PC-3 (cell line): ENCODE results near the gene OSBPL6. TPM values are rescaled to one million over a fixed set of nuclear protein-coding genes. Genes with fewer than 3 reads are reported as not detected.
A peak's percentile ranks its signal among the peaks of the same experiment; 100 is the strongest.

ENCODE experiments used
- ATAC-seq: fragments of 200-7000 bp; cut with Tn5 transposase; 2 replicates; pipeline ENCODE4 v1.9.1; 2020; ENCODE audit warnings: mild to moderate bottlenecking, moderate library complexity
- BruUV-seq: library from RNA; stranded (reverse); fragments of 400-500 nt; replicated peaks from 2 replicates; lab custom pipeline; 2021; lab: Mats Ljungman, UMichigan
- CTCF ChIA-PET: fragments of 300-600 bp; sonication (Branson Sonifier 250); formaldehyde crosslinking; loops from one replicate; lab custom pipeline; 2022; ENCODE audit warnings: antibody characterized with exemption; lab: Charles Lee
- POLR2A ChIA-PET: fragments of 300-600 bp; sonication (Branson Sonifier 250); formaldehyde crosslinking; loops from one replicate; lab custom pipeline; 2022; ENCODE audit warnings: antibody characterized with exemption; ENCODE audit not compliant: unreplicated experiment; lab: Charles Lee
- DNase-seq: peaks from one replicate; pipeline ENCODE4 v3.0.0-alpha.2; 2015
- H2AFZ ChIP-seq: fragments of 300-600 bp; sonication (generic); 2 replicates; pipeline ENCODE4 v1.6.0; 2016; ENCODE audit warnings: antibody characterized with exemption, low read length
- H3F3A ChIP-seq: fragments of 300-600 bp; sonication (generic); one replicate; pipeline ENCODE4 v1.6.0; 2017; ENCODE audit warnings: antibody characterized with exemption, low read length, control low read depth, mild to moderate bottlenecking; ENCODE audit not compliant: unreplicated experiment
- H3K27ac ChIP-seq: fragments of 300-600 bp; sonication (generic); 2 replicates; pipeline ENCODE4 v1.5.1; 2016; ENCODE audit warnings: mild to moderate bottlenecking, low read length
- H3K27me3 ChIP-seq: fragments of 300-600 bp; sonication (generic); 2 replicates; pipeline ENCODE4 v1.6.1; 2016; ENCODE audit warnings: low read length, mixed read lengths
- H3K36me3 ChIP-seq: fragments of 300-600 bp; sonication (generic); 2 replicates; pipeline ENCODE4 v1.6.1; 2016; ENCODE audit warnings: low read depth, mixed run types, low read length, mixed read lengths
- H3K4me1 ChIP-seq: fragments of 300-600 bp; sonication (generic); 2 replicates; pipeline ENCODE4 v1.5.1; 2016; ENCODE audit warnings: low read length; ENCODE audit not compliant: insufficient read depth
- H3K4me2 ChIP-seq: fragments of 300-600 bp; sonication (generic); 2 replicates; pipeline ENCODE4 v1.6.0; 2016; ENCODE audit warnings: low read length
- H3K4me3 ChIP-seq: fragments of 300-600 bp; sonication (generic); 2 replicates; pipeline ENCODE4 v1.5.1; 2016; ENCODE audit warnings: mild to moderate bottlenecking, low read length, mixed read lengths
- H3K79me2 ChIP-seq: fragments of 300-600 bp; sonication (generic); 2 replicates; pipeline ENCODE4 v1.6.1; 2017; ENCODE audit warnings: low read length, mixed read lengths
- H3K9ac ChIP-seq: fragments of 300-600 bp; sonication (generic); 2 replicates; pipeline ENCODE4 v1.6.0; 2016; ENCODE audit warnings: mild to moderate bottlenecking, low read length
- H3K9me2 ChIP-seq: fragments of 300-600 bp; sonication (generic); replicated peaks from 2 replicates; pipeline ENCODE4 v1.6.1; 2016; ENCODE audit warnings: mixed run types, low read length, mixed read lengths
- H3K9me3 ChIP-seq: fragments of 300-600 bp; sonication (generic); 2 replicates; pipeline ENCODE4 v1.6.1; 2016; ENCODE audit warnings: low read length, mixed read lengths
- H4K20me1 ChIP-seq: fragments of 300-600 bp; sonication (generic); 2 replicates; pipeline ENCODE4 v1.6.1; 2016; ENCODE audit warnings: low read length, mixed read lengths
- CTCF ChIP-seq: fragments of 300-600 bp; sonication (generic); conservative IDR thresholded peaks from 2 replicates; pipeline ENCODE4 v1.5.1; 2017; ENCODE audit warnings: antibody characterized with exemption, low read depth, mild to moderate bottlenecking, low read length
- EZH2 ChIP-seq: fragments of 300-600 bp; sonication (generic); IDR thresholded peaks from one replicate; pipeline ENCODE4 v1.6.1; 2017; ENCODE audit warnings: antibody characterized with exemption, mild to moderate bottlenecking, low read length; ENCODE audit not compliant: unreplicated experiment
- EZH2phosphoT487 ChIP-seq: fragments of 300-600 bp; sonication (generic); IDR thresholded peaks from 2 replicates; pipeline ENCODE4 v1.6.1; 2018; ENCODE audit warnings: mild to moderate bottlenecking, antibody characterized with exemption, low read length, borderline replicate concordance
- intact Hi-C: fragments of 100-400 bp; cut with micrococcal nuclease; formaldehyde crosslinking; loops from 2 replicates; pipeline ENCODE4 v1.9.0; 2023
- total RNA-seq: library from RNA; depleted of rRNA; stranded (reverse); fragments of >200 nt; gene quantifications from 2 replicates; pipeline ENCODE4 v1.2.3, GENCODE V29; 2014

Gene OSBPL6
- total RNA-seq, 1 experiment from 2014 or later = 4.0 TPM

DNA sequence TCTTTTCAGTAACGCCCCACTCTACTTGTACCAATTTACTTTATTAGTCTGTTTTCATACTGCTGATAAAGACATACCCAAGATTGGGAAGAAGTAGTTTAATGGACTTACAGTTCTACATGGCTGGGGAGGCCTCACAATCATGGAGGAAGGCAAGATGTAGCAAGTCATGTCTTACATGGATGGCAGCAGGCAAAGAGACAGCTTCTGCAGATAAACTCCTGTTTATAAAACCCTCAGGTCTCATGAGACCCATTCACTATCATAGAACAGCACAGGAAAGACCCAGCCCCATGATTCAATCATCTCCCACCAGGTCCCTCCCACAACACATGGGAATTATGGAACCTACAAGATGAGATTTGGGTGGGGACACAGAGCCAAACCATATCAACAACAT, 38.8 kb upstream of the OSBPL6 start:
- Histone ChIP-seq H3K4me3 (no peak overlapping the region), H3K4me2 (no peak overlapping the region), H3K9me2 (no peaks in the 10 kb centered on the region), H3F3A (no peaks in the 10 kb centered on the region), H2AFZ (no peak overlapping the region), H3K27me3 (no peaks in the 10 kb centered on the region), H3K36me3 (no peaks in the 10 kb centered on the region), H3K4me1 (peaks cover 7% of the 10 kb centered on the region), H4K20me1 (no peaks in the 10 kb centered on the region), H3K9ac (no peak overlapping the region), H3K9me3 (no peaks in the 10 kb centered on the region), H3K27ac (no peak overlapping the region), H3K79me2 (no peaks in the 10 kb centered on the region)
- ChIA-PET CTCF (no interaction called here), POLR2A (no interaction called here)
- intact Hi-C loops = no loop called here
- no TSS peak for BruUV-seq
- TF ChIP-seq EZH2 = no peak
- TF ChIP-seq EZH2phosphoT487 = no peak
- TF ChIP-seq CTCF = no peak
- DNase-seq = no peak
- ATAC-seq = no peak

DNA sequence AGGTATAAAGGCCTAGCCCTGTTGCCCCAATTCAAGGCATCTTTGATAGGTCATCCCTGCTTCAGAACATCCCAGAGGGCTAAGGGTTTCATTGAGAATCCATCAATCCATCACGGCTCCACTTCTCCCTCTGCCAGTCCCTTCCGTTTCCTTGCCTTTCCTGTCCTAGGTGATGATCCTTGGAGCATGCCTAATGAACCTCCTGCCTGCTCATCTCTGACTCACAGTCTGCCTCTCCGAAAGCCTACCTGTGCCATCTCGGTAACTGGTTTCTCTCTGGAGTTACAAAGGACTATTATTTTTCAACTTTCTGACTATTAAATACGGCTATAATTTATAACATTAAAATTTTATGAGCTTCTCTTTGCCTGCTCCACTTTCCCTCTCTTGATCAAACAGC, 36.7 kb upstream of the OSBPL6 start:
- H3K4me1 ChIP-seq = peaks cover 7% of the 10 kb centered on the region
- peak; percentile 75 for DNase-seq
- H3K4me3 ChIP-seq = peak overlapping the region; percentile 35
- H3K9me3 ChIP-seq = no peaks in the 10 kb centered on the region
- ChIA-PET POLR2A (no interaction called here), CTCF (no interaction called here)
- H3K9ac ChIP-seq = no peak overlapping the region
- peak overlapping the region; percentile 73 for H2AFZ ChIP-seq
- H3K79me2 ChIP-seq = no peaks in the 10 kb centered on the region
- H3K4me2 ChIP-seq = peak overlapping the region; percentile 76
- intact Hi-C loops = no loop called here
- no peak overlapping the region for H3K27ac ChIP-seq
- no peaks in the 10 kb centered on the region; the same call in 1 of the 2 replicates for H3K9me2 ChIP-seq
- no peaks in the 10 kb centered on the region for H3F3A ChIP-seq
- no TSS peak for BruUV-seq
- H4K20me1 ChIP-seq = no peaks in the 10 kb centered on the region
- H3K36me3 ChIP-seq = no peaks in the 10 kb centered on the region
- TF ChIP-seq CTCF (no peak), EZH2phosphoT487 (no peak), EZH2 (no peak)
- H3K27me3 ChIP-seq = no peaks in the 10 kb centered on the region
- peak; percentile 93 for ATAC-seq

DNA sequence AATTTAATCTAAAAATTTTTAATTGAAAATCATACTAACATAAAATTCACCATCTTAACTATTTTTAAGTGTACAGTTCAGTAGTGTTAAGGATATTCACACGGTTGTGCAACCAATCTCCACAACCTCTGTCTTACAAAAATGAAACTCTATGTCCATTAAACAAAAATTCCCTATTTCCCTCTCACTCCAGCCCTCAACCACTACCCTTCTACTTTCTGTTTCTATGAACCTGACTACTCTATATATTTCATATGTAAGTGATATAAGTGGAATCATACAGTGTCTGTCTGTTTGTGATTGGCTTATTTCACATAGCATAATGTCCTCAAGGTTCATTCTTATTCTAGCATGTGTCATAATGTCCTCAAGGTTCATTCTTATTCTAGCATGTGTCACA, 34.3 kb upstream of the OSBPL6 start:
- Histone ChIP-seq H3K4me2 (no peak overlapping the region), H3K27me3 (no peaks in the 10 kb centered on the region), H3K36me3 (no peaks in the 10 kb centered on the region), H3K9me3 (no peaks in the 10 kb centered on the region), H3K4me3 (no peak overlapping the region), H3K4me1 (peaks cover 14% of the 10 kb centered on the region), H3K9me2 (no peaks in the 10 kb centered on the region; the same call in 1 of the 2 replicates), H3K27ac (no peak overlapping the region), H2AFZ (no peak overlapping the region), H4K20me1 (no peaks in the 10 kb centered on the region), H3K9ac (no peak overlapping the region), H3F3A (no peaks in the 10 kb centered on the region), H3K79me2 (no peaks in the 10 kb centered on the region)
- TF ChIP-seq EZH2 = no peak
- TF ChIP-seq EZH2phosphoT487 = no peak
- TF ChIP-seq CTCF = no peak
- no peak for DNase-seq
- no peak for ATAC-seq
- intact Hi-C loops = no loop called here
- no TSS peak for BruUV-seq
- CTCF ChIA-PET = no interaction called here
- POLR2A ChIA-PET = no interaction called here
